ENCODE results near the gene PIWIL1. TPM values are rescaled to one million over a fixed set of nuclear protein-coding genes. Genes with fewer than 3 reads are reported as not detected.

The PIWIL1 gene
- total RNA-seq, 1 experiment from 2014 or later, result not detected

DNA sequence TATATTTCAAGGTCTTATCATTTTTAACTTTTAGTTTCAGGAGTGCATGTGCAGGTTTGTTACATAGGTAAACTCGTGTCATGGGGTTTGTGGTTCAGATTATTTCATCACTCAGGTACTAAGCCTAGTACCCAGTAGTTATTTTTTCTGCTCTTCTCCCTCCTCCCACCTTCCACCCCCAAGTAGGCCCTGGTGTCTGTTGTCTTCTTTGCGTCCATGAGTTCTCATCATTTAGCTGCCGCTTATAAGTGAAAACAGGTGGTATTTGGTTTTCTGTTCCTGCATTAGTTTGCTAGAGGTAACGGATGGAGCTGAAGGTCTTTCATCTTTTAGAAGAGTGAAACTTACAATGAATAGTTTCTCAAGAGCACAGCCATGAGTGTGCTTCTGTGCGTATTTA lies 24.4 kb downstream of the PIWIL1 start:
- TF ChIP-seq, protein P1, sequence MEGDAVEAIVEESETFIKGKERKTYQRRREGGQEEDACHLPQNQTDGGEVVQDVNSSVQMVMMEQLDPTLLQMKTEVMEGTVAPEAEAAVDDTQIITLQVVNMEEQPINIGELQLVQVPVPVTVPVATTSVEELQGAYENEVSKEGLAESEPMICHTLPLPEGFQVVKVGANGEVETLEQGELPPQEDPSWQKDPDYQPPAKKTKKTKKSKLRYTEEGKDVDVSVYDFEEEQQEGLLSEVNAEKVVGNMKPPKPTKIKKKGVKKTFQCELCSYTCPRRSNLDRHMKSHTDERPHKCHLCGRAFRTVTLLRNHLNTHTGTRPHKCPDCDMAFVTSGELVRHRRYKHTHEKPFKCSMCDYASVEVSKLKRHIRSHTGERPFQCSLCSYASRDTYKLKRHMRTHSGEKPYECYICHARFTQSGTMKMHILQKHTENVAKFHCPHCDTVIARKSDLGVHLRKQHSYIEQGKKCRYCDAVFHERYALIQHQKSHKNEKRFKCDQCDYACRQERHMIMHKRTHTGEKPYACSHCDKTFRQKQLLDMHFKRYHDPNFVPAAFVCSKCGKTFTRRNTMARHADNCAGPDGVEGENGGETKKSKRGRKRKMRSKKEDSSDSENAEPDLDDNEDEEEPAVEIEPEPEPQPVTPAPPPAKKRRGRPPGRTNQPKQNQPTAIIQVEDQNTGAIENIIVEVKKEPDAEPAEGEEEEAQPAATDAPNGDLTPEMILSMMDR (conservative IDR thresholded peaks at IDR 0.05; ENCODE audit: low read depth, low read length), result no peak
- TF ChIP-seq EZH2 (IDR thresholded peaks at IDR 0.05; ENCODE audit: borderline replicate concordance, low read depth, low read length, poor library complexity, severe bottlenecking), result no peak
- H3K27me3 ChIP-seq (replicated peaks; ENCODE audit: insufficient read depth, low read depth, low read length, poor library complexity), result peaks cover 97% of the 10 kb centered on the region
- H3K27ac ChIP-seq (ENCODE audit: low read depth, low read length, poor library complexity, severe bottlenecking), result no peak overlapping the region
- no TSS peak for BruUV-seq (replicated peaks)
- intact Hi-C loops (cut with micrococcal nuclease; ENCODE audit: unreplicated experiment), result no loop called here
- H3K9me3 ChIP-seq (ENCODE audit: low read depth, low read length, poor library complexity, severe bottlenecking), result no peaks in the 10 kb centered on the region
- POLR2A ChIA-PET (ENCODE audit: low non-redundant PET), result interaction anchor here (0.6 kb wide), 1 partner anchor 276 kb away, joined by 26 read pairs; no protein-coding TSS in a partner anchor
- no peaks in the 10 kb centered on the region for H3K36me3 ChIP-seq (ENCODE audit: insufficient read depth, low read length, poor library complexity, severe bottlenecking)
- CTCF ChIA-PET, result no interaction called here
- no peak for DNase-seq (ENCODE audit: low spot score)
- H3K4me3 ChIP-seq (ENCODE audit: low read depth, low read length, poor library complexity, severe bottlenecking), result no peak overlapping the region
- no peaks in the 10 kb centered on the region for H3K4me1 ChIP-seq (ENCODE audit: insufficient read depth, low read length, poor library complexity, severe bottlenecking)

DNA sequence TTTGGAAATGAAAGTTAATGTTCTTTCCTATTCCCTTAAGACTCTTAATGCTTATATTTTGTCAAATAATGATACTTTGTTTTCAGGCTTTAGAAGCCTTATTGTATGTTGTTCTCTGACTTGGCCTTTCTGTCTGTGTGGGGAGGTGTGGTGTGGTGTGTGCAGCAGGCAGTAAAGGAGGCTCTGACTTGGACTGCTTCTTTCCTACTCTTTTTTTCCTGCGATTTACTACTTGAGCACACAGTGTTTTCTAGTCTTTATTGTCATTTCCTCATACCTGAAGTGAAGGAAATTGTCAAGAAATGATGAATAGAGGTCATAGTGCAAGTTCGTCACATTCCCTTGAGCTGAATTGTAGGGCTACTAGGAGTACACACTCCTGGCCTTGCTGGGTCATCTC lies 26.9 kb downstream of the PIWIL1 start:
- H3K36me3 ChIP-seq (ENCODE audit: insufficient read depth, low read length, poor library complexity, severe bottlenecking), result no peaks in the 10 kb centered on the region
- H3K4me3 ChIP-seq (ENCODE audit: low read depth, low read length, poor library complexity, severe bottlenecking), result no peak overlapping the region
- TF ChIP-seq, protein P1 (conservative IDR thresholded peaks at IDR 0.05; ENCODE audit: low read depth, low read length), result no peak
- TF ChIP-seq EZH2 (IDR thresholded peaks at IDR 0.05; ENCODE audit: borderline replicate concordance, low read depth, low read length, poor library complexity, severe bottlenecking), result no peak
- ChIA-PET CTCF (no interaction called here), POLR2A (ENCODE audit: low non-redundant PET) (no interaction called here)
- intact Hi-C loops (cut with micrococcal nuclease; ENCODE audit: unreplicated experiment), result no loop called here
- H3K4me1 ChIP-seq (ENCODE audit: insufficient read depth, low read length, poor library complexity, severe bottlenecking), result no peaks in the 10 kb centered on the region
- H3K27ac ChIP-seq (ENCODE audit: low read depth, low read length, poor library complexity, severe bottlenecking), result no peak overlapping the region
- BruUV-seq (replicated peaks), result no TSS peak
- H3K9me3 ChIP-seq (ENCODE audit: low read depth, low read length, poor library complexity, severe bottlenecking), result no peaks in the 10 kb centered on the region
- DNase-seq (ENCODE audit: low spot score), result no peak
- H3K27me3 ChIP-seq (replicated peaks; ENCODE audit: insufficient read depth, low read depth, low read length, poor library complexity), result peaks cover 90% of the 10 kb centered on the region

DNA sequence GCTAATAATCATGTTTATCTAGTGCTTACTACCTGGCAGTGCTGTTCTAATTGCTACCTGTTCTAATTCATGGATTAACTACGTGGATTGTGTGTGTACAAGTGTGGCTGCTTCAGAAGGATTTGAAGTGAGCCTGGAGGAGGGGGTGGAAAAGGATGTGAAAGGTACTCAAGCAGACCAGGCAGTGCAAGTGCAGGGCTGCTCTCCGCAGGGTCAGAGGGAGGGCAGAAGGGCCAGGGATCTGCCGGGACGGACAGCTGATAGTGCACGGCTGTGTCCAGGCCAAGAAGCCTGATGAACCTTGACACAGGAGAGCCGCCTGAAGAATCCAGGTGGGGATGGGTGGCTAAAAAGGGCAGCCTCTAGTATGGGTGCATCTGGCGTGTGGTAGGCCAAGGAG lies 28.5 kb downstream of the PIWIL1 start:
- intact Hi-C loops (cut with micrococcal nuclease; ENCODE audit: unreplicated experiment), result no loop called here
- Histone ChIP-seq H3K9me3 (ENCODE audit: low read depth, low read length, poor library complexity, severe bottlenecking) (no peaks in the 10 kb centered on the region), H3K27ac (ENCODE audit: low read depth, low read length, poor library complexity, severe bottlenecking) (no peak overlapping the region), H3K4me3 (ENCODE audit: low read depth, low read length, poor library complexity, severe bottlenecking) (no peak overlapping the region), H3K27me3 (replicated peaks; ENCODE audit: insufficient read depth, low read depth, low read length, poor library complexity) (peaks cover 91% of the 10 kb centered on the region), H3K4me1 (ENCODE audit: insufficient read depth, low read length, poor library complexity, severe bottlenecking) (no peaks in the 10 kb centered on the region), H3K36me3 (ENCODE audit: insufficient read depth, low read length, poor library complexity, severe bottlenecking) (no peaks in the 10 kb centered on the region)
- ChIA-PET CTCF (no interaction called here), POLR2A (ENCODE audit: low non-redundant PET) (no interaction called here)
- BruUV-seq (replicated peaks), result no TSS peak
- TF ChIP-seq EZH2 (IDR thresholded peaks at IDR 0.05; ENCODE audit: borderline replicate concordance, low read depth, low read length, poor library complexity, severe bottlenecking), result no peak
- TF ChIP-seq, protein P1 (conservative IDR thresholded peaks at IDR 0.05; ENCODE audit: low read depth, low read length), result no peak
- DNase-seq (ENCODE audit: low spot score), result no peak
